Upper lobe of right lung (tissue), 1 donor: ENCODE results near the gene CHD2. TPM values are rescaled to one million over a fixed set of nuclear protein-coding genes. Genes with fewer than 3 reads are reported as not detected.

Experiments used
- ATAC-seq: fragments of 200-7000 bp; cut with Tn5 transposase; one replicate; pipeline ENCODE4 v1.9.1; 2020; ENCODE audit warnings: mild to moderate bottlenecking, moderate library complexity
- DNase-seq: peaks from one replicate; pipeline ENCODE4 v3.0.0-alpha.2; 2020
- H3K27ac ChIP-seq: fragments of 200-600 bp; one replicate; pipeline ENCODE4 v1.8.0; 2022
- H3K27me3 ChIP-seq: fragments of 200-600 bp; one replicate; pipeline ENCODE4 v1.8.0; 2022; ENCODE audit warnings: mild to moderate bottlenecking
- H3K36me3 ChIP-seq: fragments of 200-600 bp; one replicate; pipeline ENCODE4 v1.8.0; 2022
- H3K4me1 ChIP-seq: fragments of 200-600 bp; one replicate; pipeline ENCODE4 v1.8.0; 2022
- H3K4me3 ChIP-seq: fragments of 200-600 bp; one replicate; pipeline ENCODE4 v1.8.0; 2022; ENCODE audit warnings: mild to moderate bottlenecking
- H3K9me3 ChIP-seq: fragments of 200-600 bp; one replicate; pipeline ENCODE4 v1.8.0; 2022
- CTCF ChIP-seq: fragments of 200-600 bp; IDR thresholded peaks from one replicate; pipeline ENCODE4 v1.8.0; 2022; ENCODE audit warnings: antibody characterized with exemption
- intact Hi-C: fragments of 100-400 bp; cut with DNase I; formaldehyde crosslinking; loops from one replicate; pipeline ENCODE4 v1.11.0; 2022
- total RNA-seq: library from RNA; stranded (reverse); fragmentation: NEBNext Ultra II Directional; extraction: Animal tissue kit (Norgen Biotek cat#: 25700); gene quantifications from one replicate; pipeline ENCODE4 v1.2.1, GENCODE V29; 2021
- donor health status: DM: no; HTN: yes; CAD: no; lungs with severe emphysema.

The CHD2 gene
- total RNA-seq, 1 donor from 2014 or later = 161 TPM

- Histone ChIP-seq H3K36me3 (no peaks in the 10 kb centered on the region), H3K9me3 (no peaks in the 10 kb centered on the region), H3K4me3 (no peak overlapping the region), H3K27me3 (no peaks in the 10 kb centered on the region), H3K27ac (no peak overlapping the region), H3K4me1 (peaks cover 16% of the 10 kb centered on the region)
- DNase-seq (no peak), ATAC-seq (no peak)
- intact Hi-C loops = no loop called here
- TF ChIP-seq CTCF = no peak
Observed at GRCh38 chr15:93048426-93048721, 148.2 kb downstream of the CHD2 start.

GRCh38 chr15:93048759-93049161, 148.6 kb downstream of the CHD2 start:
- Histone ChIP-seq H3K4me3 (no peak overlapping the region), H3K9me3 (no peaks in the 10 kb centered on the region), H3K27me3 (no peaks in the 10 kb centered on the region), H3K36me3 (no peaks in the 10 kb centered on the region), H3K4me1 (peaks cover 16% of the 10 kb centered on the region), H3K27ac (no peak overlapping the region)
- no peak for TF ChIP-seq CTCF
- ATAC-seq (peak; percentile 34), DNase-seq (peak; percentile 86)
- intact Hi-C loops = no loop called here

GRCh38 chr15:93049233-93049632, 149.1 kb downstream of the CHD2 start:
- H3K4me1 ChIP-seq = peaks cover 16% of the 10 kb centered on the region
- H3K4me3 ChIP-seq = no peak overlapping the region
- no peak overlapping the region for H3K27ac ChIP-seq
- no peaks in the 10 kb centered on the region for H3K36me3 ChIP-seq
- no peaks in the 10 kb centered on the region for H3K27me3 ChIP-seq
- DNase-seq = no peak
- no peak for ATAC-seq
- TF ChIP-seq CTCF = no peak
- intact Hi-C loops = no loop called here
- H3K9me3 ChIP-seq = no peaks in the 10 kb centered on the region

- Histone ChIP-seq H3K27me3 (no peaks in the 10 kb centered on the region), H3K4me3 (no peak overlapping the region), H3K36me3 (no peaks in the 10 kb centered on the region), H3K27ac (no peak overlapping the region), H3K9me3 (no peaks in the 10 kb centered on the region), H3K4me1 (peaks cover 16% of the 10 kb centered on the region)
- DNase-seq = no peak
- no peak for TF ChIP-seq CTCF
- intact Hi-C loops = no loop called here
- ATAC-seq = peak; percentile 57
Observed at GRCh38 chr15:93049914-93050578, 149.9 kb downstream of the CHD2 start.

GRCh38 chr15:93050648-93051047, 150.5 kb downstream of the CHD2 start:
- Histone ChIP-seq H3K36me3 (no peaks in the 10 kb centered on the region), H3K27ac (no peak overlapping the region), H3K9me3 (no peaks in the 10 kb centered on the region), H3K4me3 (no peak overlapping the region), H3K4me1 (peaks cover 16% of the 10 kb centered on the region), H3K27me3 (no peaks in the 10 kb centered on the region)
- no peak for TF ChIP-seq CTCF
- ATAC-seq (no peak), DNase-seq (no peak)
- intact Hi-C loops = no loop called here
